Esophagus muscularis mucosa (tissue), 4 donors: ENCODE measurements around the gene PLEKHG4.

ENCODE experiments used
- CTCF ChIP-seq, 3 experiments: fragments of 200-600 bp in 2 of 3; fragments of 450-650 bp in 1 of 3; sonication (generic) in 2 of 3; IDR thresholded peaks; one replicate each; pipeline ENCODE4 v1.5.1; 2017 to 2019; ENCODE audit warnings: antibody characterized with exemption in 3 of 3, mild to moderate bottlenecking in 2 of 3, moderate library complexity in 1 of 3
- EP300 ChIP-seq: sonication (generic); formaldehyde crosslinking; IDR thresholded peaks from one replicate; pipeline ENCODE4 v1.6.1; 2017; ENCODE audit warnings: antibody characterized with exemption
- POLR2A ChIP-seq: fragments of 450-650 bp; IDR thresholded peaks from one replicate; pipeline ENCODE4 v1.6.1; 2017; ENCODE audit warnings: antibody characterized with exemption, moderate library complexity, mild to moderate bottlenecking, low read depth
- POLR2AphosphoS5 ChIP-seq, 2 donors: sonication (generic); formaldehyde crosslinking; IDR thresholded peaks; one replicate each; pipeline ENCODE4 v1.6.1; 2017; ENCODE audit warnings: antibody characterized with exemption in 2 of 2

DNA sequence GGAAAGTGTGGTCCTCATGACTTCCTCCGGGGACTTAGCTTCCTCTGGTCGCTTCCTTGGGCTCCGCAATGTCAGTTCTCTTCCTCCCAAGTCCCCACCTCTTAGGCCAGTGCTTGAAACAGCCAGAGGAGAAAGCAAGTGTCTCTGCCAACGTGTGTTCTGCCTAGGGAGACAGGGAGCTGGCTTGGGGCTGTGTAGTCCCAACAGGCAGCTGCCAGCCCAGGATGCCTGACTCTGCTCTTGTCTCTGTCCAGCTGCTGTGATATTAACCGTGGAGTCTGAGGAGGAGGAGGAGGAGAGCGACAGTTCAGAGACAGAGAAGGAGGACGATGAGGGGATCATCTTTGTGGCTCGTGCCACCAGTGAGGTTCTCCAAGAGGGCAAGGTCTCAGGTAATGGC, 13.5 kb upstream of the PLEKHG4 start:
- no peak for TF ChIP-seq POLR2A
- no peak for TF ChIP-seq CTCF (IDR thresholded peaks at IDR 0.05)
- TF ChIP-seq EP300: no peak
- TF ChIP-seq POLR2AphosphoS5 (IDR thresholded peaks at IDR 0.05): no peak
